Right lobe of liver (tissue), 6 donors: Measurements from ENCODE around the gene TIAM2. TPM values are rescaled to one million over a fixed set of nuclear protein-coding genes. Genes with fewer than 3 reads are reported as not detected.

Experiments
- ATAC-seq, 4 donors: fragments of 200-7000 bp; cut with Tn5 transposase; one replicate each; pipeline ENCODE4 v1.9.1; 2020; ENCODE audit warnings: mild to moderate bottlenecking in 4 of 4, moderate library complexity in 4 of 4
- DNase-seq, 3 donors: peaks; one replicate each; pipeline ENCODE4 v3.0.0-alpha.2; 2020
- H3K27ac ChIP-seq, 3 donors: fragments of 200-600 bp; one replicate each; pipeline ENCODE4 v1.8.0; 2022
- H3K27me3 ChIP-seq, 2 donors: fragments of 200-600 bp; one replicate each; pipeline ENCODE4 v1.8.0; 2022
- H3K36me3 ChIP-seq, 4 donors: fragments of 200-600 bp; sonication (generic) in 1 of 4; one replicate each; pipeline versions ENCODE4 v1.5.1 to v1.8.0; 2017 to 2022; ENCODE audit warnings: control low read depth in 1 of 4
- H3K4me1 ChIP-seq, 4 donors: fragments of 200-600 bp; sonication (generic) in 1 of 4; one replicate each; pipeline versions ENCODE4 v1.5.1 to v1.8.0; 2017 to 2022; ENCODE audit warnings: control low read depth in 1 of 4
- H3K4me3 ChIP-seq, 3 donors: fragments of 200-600 bp; one replicate each; pipeline ENCODE4 v1.8.0; 2022
- H3K9me3 ChIP-seq, 4 donors: fragments of 200-600 bp; sonication (generic) in 1 of 4; one replicate each; pipeline versions ENCODE4 v1.5.1 to v1.8.0; 2017 to 2022; ENCODE audit warnings: control low read depth in 1 of 4
- POLR2A ChIP-seq: fragments of 450-650 bp; IDR thresholded peaks from one replicate; pipeline ENCODE4 v1.6.1; 2017; ENCODE audit warnings: antibody characterized with exemption, mild to moderate bottlenecking
- WGBS: methylation state at CpG from one replicate; pipeline ENCODE4 v1.1.6; 2018; ENCODE audit warnings: low coverage, low lambda C conversion rate; ENCODE audit not compliant: insufficient coverage; ENCODE audit errors: missing lambda C conversion rate; 5-methylcytosine and 5-hydroxymethylcytosine counted together
- intact Hi-C, 2 donors: fragments of 100-400 bp; cut with DNase I; formaldehyde crosslinking; loops; one replicate each; pipeline versions ENCODE4 v1.11.2 to v1.14.1; 2022
- total RNA-seq, 6 experiments: library from RNA; depleted of rRNA in 2 of 6; stranded (reverse); fragments of >200 nt in 2 of 6; fragmentation: NEBNext Ultra II Directional in 3 of 6; extraction: Animal tissue kit (Norgen Biotek cat#: 25700) in 3 of 6; gene quantifications; one replicate each; pipeline versions ENCODE4 v1.1.0 to v1.2.4, GENCODE V29; 2016 to 2023
- TF ChIP-seq, protein P1 (sequence below), 4 donors: fragments of 200-600 bp in 3 of 4; fragments of 450-650 bp in 1 of 4; IDR thresholded peaks; one replicate each; pipeline versions ENCODE4 v1.5.1 to v1.8.0; 2016 to 2022; ENCODE audit warnings: antibody characterized with exemption in 4 of 4, mild to moderate bottlenecking in 2 of 4
- donor health status: DM: no; HTN: yes; CAD: no.
- donor health status: DM: no; HTN: no; CAD: no.
- donor health status: DM: no; HTN: no; CAD: no.
- donor health status: DM: no; HTN: yes; CAD: no.
- donor health status: DM: no; HTN: yes; CAD: no.

Gene TIAM2
- total RNA-seq, 6 experiments from 2014 or later: 1.3 to 4.4 (median 1.7) TPM

DNA sequence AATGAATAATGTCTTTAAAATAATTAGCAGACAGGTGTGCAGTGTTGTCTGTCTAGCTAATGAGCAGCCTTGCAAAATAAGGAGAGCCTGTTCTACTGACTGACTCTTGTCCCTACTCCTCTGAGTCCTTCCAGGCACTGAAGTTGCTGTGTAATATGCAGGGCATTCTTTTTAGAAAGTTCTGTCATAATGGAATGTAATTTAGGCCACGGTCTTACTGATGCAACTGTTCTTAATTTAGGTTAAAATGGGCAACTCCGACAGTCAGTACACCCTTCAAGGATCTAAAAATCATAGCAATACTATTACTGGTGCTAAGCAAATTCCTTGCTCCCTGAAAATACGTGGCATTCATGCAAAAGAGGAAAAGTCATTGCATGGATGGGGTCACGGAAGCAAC lies 133.9 kb downstream of the TIAM2 start:
- H3K4me3 ChIP-seq: no peak overlapping the region
- no peak for ATAC-seq
- WGBS: 78% methylated on average over 4 of the region's 4 CpGs
- TF ChIP-seq, protein P1, sequence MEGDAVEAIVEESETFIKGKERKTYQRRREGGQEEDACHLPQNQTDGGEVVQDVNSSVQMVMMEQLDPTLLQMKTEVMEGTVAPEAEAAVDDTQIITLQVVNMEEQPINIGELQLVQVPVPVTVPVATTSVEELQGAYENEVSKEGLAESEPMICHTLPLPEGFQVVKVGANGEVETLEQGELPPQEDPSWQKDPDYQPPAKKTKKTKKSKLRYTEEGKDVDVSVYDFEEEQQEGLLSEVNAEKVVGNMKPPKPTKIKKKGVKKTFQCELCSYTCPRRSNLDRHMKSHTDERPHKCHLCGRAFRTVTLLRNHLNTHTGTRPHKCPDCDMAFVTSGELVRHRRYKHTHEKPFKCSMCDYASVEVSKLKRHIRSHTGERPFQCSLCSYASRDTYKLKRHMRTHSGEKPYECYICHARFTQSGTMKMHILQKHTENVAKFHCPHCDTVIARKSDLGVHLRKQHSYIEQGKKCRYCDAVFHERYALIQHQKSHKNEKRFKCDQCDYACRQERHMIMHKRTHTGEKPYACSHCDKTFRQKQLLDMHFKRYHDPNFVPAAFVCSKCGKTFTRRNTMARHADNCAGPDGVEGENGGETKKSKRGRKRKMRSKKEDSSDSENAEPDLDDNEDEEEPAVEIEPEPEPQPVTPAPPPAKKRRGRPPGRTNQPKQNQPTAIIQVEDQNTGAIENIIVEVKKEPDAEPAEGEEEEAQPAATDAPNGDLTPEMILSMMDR (IDR thresholded peaks at IDR 0.05): no peak
- no peak for TF ChIP-seq POLR2A
- no peak for DNase-seq
- no peaks in the 10 kb centered on the region for H3K36me3 ChIP-seq
- H3K27ac ChIP-seq: no peak overlapping the region
- intact Hi-C loops: no loop called here
- no peaks in the 10 kb centered on the region for H3K9me3 ChIP-seq
- H3K27me3 ChIP-seq: no peaks in the 10 kb centered on the region
- H3K4me1 ChIP-seq: no peaks in the 10 kb centered on the region

DNA sequence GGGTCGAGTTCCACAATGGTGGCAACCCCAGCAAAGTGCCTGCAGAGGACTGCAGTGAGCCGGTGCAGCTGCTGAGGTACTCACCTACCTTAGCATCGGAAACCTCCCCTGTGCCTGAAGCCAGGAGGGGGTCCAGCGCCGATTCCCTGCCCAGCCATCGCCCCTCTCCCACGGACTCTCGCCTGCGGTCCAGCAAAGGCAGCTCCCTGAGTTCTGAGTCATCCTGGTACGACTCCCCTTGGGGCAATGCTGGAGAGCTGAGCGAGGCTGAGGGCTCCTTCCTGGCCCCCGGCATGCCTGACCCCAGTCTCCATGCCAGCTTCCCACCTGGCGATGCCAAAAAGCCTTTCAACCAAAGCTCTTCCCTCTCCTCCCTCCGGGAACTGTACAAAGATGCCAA lies 134.6 kb downstream of the TIAM2 start:
- Histone ChIP-seq H3K4me3 (no peak overlapping the region), H3K27ac (no peak overlapping the region), H3K36me3 (no peaks in the 10 kb centered on the region), H3K9me3 (no peaks in the 10 kb centered on the region), H3K4me1 (no peaks in the 10 kb centered on the region), H3K27me3 (no peaks in the 10 kb centered on the region)
- TF ChIP-seq, protein P1 (IDR thresholded peaks at IDR 0.05): no peak
- TF ChIP-seq POLR2A: no peak
- WGBS: no CpG with 5 or more reads among the region's 14 CpGs
- no peak for ATAC-seq
- DNase-seq: no peak
- intact Hi-C loops: no loop called here

DNA sequence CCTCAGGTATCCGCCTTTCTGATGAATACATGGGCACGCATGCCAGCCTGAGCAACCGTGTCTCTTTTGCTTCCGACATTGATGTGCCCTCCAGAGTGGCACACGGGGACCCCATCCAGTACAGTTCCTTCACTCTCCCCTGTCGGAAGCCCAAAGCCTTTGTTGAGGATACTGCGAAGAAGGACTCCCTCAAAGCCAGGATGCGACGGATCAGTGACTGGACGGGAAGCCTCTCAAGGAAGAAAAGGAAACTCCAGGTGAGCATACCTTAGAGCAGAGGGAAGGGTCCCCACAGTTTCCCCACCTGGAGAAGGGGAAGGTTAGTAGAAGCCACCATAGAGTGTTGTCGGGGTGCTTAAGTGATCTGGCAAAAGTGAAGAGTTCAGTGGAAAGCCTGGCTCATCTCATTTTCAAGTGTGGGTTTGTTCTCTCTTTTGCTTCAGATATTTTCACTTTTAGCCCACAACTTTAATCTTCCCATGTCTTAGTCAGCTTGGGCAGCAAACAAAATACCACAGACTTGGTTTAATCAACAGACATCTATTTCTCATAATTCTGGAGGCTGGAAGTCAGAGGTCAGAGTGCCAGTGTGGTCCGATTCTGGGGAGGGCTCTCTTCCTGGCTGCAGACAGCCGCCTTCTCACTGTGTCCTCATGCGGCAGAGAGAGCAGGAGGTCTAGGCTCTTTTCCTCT lies 135.2 kb downstream of the TIAM2 start:
- DNase-seq: no peak

DNA sequence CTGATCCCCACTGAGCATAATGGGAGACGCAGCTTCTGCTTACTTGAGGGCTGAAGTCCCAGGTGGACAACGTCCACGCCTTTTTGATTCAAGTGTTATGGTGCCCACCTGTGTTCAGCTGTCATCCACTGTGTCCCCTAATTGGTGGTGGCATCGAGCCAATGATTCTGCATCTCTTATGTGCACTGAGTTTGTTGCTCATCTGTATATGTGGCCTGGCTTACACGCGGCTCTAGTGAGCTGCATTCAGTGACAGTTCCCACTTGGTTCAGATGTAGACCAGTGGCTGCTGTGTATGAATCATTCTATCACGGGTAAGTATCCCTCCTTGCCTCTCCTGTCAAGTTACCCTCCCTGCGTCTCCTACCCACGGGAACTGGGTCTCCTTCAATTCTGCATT lies 137.5 kb downstream of the TIAM2 start:
- 83% methylated on average over 7 of the region's 9 CpGs for WGBS
- Histone ChIP-seq H3K9me3 (no peaks in the 10 kb centered on the region), H3K36me3 (no peaks in the 10 kb centered on the region), H3K27ac (no peak overlapping the region), H3K4me1 (no peaks in the 10 kb centered on the region), H3K4me3 (no peak overlapping the region), H3K27me3 (no peaks in the 10 kb centered on the region)
- ATAC-seq (no peak), DNase-seq (no peak)
- TF ChIP-seq, protein P1 (IDR thresholded peaks at IDR 0.05): no peak
- TF ChIP-seq POLR2A: no peak
- intact Hi-C loops: no loop called here

More for the DNA sequence above, 135.2 kb downstream of the TIAM2 start:
- TF ChIP-seq, protein P1 (IDR thresholded peaks at IDR 0.05): no peak
- TF ChIP-seq POLR2A: no peak
- 86% methylated on average over 13 of the region's 14 CpGs for WGBS
- Histone ChIP-seq H3K27ac (no peak overlapping the region), H3K4me3 (no peak overlapping the region), H3K36me3 (no peaks in the 10 kb centered on the region), H3K27me3 (no peaks in the 10 kb centered on the region), H3K4me1 (no peaks in the 10 kb centered on the region), H3K9me3 (no peaks in the 10 kb centered on the region)
- ATAC-seq: no peak
- intact Hi-C loops: no loop called here
